DOHH2 (cell line): ENCODE results near the gene ANKDD1B.

Experiments used
- H3F3A ChIP-seq: fragments of 200-600 bp; sonication (generic), shearing (Covaris generic); 2 replicates; pipeline ENCODE4 v1.6.0; 2016; ENCODE audit warnings: antibody characterized with exemption, mild to moderate bottlenecking; ENCODE audit not compliant: control insufficient read depth, insufficient read depth
- H3K27ac ChIP-seq: fragments of 200-600 bp; sonication (generic); 2 replicates; pipeline ENCODE4 v1.5.1; 2014; ENCODE audit warnings: low read depth, mild to moderate bottlenecking, low read length, moderate library complexity
- H3K27me3 ChIP-seq: fragments of 200-600 bp; sonication (generic); 2 replicates; pipeline ENCODE4 v1.6.1; 2014; ENCODE audit warnings: mild to moderate bottlenecking, low read length, mixed read lengths; ENCODE audit not compliant: control insufficient read depth
- H3K36me3 ChIP-seq: fragments of 200-600 bp; sonication (generic); 2 replicates; pipeline ENCODE4 v1.6.1; 2014; ENCODE audit warnings: mild to moderate bottlenecking, low read length, moderate library complexity, mixed read lengths; ENCODE audit not compliant: control insufficient read depth
- H3K4me1 ChIP-seq: fragments of 200-600 bp; sonication (generic); 2 replicates; pipeline ENCODE4 v1.6.1; 2014; ENCODE audit warnings: mild to moderate bottlenecking, low read length, mixed read lengths; ENCODE audit not compliant: control insufficient read depth
- H3K4me2 ChIP-seq: fragments of 200-600 bp; sonication (generic); 2 replicates; pipeline ENCODE4 v1.6.0; 2014; ENCODE audit warnings: mild to moderate bottlenecking, low read length, moderate library complexity
- H3K4me3 ChIP-seq: fragments of 200-600 bp; sonication (generic); 2 replicates; pipeline ENCODE4 v1.5.1; 2014; ENCODE audit warnings: mild to moderate bottlenecking, low read length, mixed read lengths
- H3K79me2 ChIP-seq: fragments of 200-600 bp; sonication (generic); 2 replicates; pipeline ENCODE4 v1.6.1; 2014; ENCODE audit warnings: mild to moderate bottlenecking, low read length, mixed read lengths; ENCODE audit not compliant: control insufficient read depth
- H3K9me2 ChIP-seq: fragments of 200-600 bp; sonication (generic); replicated peaks from 2 replicates; pipeline ENCODE4 v1.6.1; 2014; ENCODE audit warnings: mild to moderate bottlenecking, low read length, mixed read lengths; ENCODE audit not compliant: control insufficient read depth
- H3K9me3 ChIP-seq: fragments of 200-600 bp; sonication (generic); 2 replicates; pipeline ENCODE4 v1.6.1; 2014; ENCODE audit warnings: antibody characterized with exemption, low read length, mixed read lengths; ENCODE audit not compliant: control insufficient read depth, insufficient read depth
- H4K20me1 ChIP-seq: fragments of 200-600 bp; sonication (generic); 2 replicates; pipeline ENCODE4 v1.6.0; 2014; ENCODE audit warnings: low read depth, mild to moderate bottlenecking, antibody characterized with exemption, low read length, moderate library complexity; ENCODE audit not compliant: control insufficient read depth, insufficient read depth
- CTCF ChIP-seq: fragments of 200-600 bp; sonication (generic); IDR thresholded peaks from one replicate; pipeline ENCODE4 v1.5.1; 2014; ENCODE audit warnings: antibody characterized with exemption, mild to moderate bottlenecking, low read depth, low read length; ENCODE audit not compliant: poor library complexity, severe bottlenecking
- EZH2phosphoT487 ChIP-seq: fragments of 200-600 bp; sonication (generic); IDR thresholded peaks from 2 replicates; pipeline ENCODE4 v1.6.1; 2017; ENCODE audit warnings: borderline replicate concordance, mild to moderate bottlenecking, antibody characterized with exemption, low read length, moderate library complexity, mixed read lengths

Gene ANKDD1B

DNA sequence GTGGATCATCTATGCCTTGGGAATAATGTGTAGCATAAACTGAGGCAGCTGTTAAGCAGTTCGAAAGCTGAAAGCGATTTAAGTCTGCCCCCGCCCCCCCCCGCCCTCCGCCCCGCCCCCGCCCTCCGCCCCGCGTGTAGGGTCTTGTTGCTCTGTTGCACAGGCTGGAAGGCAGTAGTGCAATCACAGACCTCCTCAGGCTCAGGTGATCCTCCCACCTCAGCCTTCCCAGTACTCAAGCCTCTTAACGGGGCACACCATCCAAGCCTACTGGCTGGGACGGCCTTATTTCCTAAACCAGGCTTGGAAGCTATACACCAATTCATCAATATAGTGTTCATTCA, 945 bp downstream of the ANKDD1B start:
- TF ChIP-seq EZH2phosphoT487 (no peak), CTCF (no peak)
- H3K4me1 ChIP-seq = peaks cover 9% of the 10 kb centered on the region; the same call in 1 of the 2 replicates
- H3K79me2 ChIP-seq = no peaks in the 10 kb centered on the region
- peaks cover 4% of the 10 kb centered on the region; the same call in 1 of the 2 replicates for H3K27me3 ChIP-seq
- no peaks in the 10 kb centered on the region for H3K9me2 ChIP-seq
- H3K9me3 ChIP-seq = no peaks in the 10 kb centered on the region
- H3F3A ChIP-seq = no peaks in the 10 kb centered on the region
- no peak overlapping the region for H3K4me2 ChIP-seq
- no peaks in the 10 kb centered on the region for H4K20me1 ChIP-seq
- H3K36me3 ChIP-seq = no peaks in the 10 kb centered on the region
- H3K27ac ChIP-seq = no peak overlapping the region
- no peak overlapping the region for H3K4me3 ChIP-seq

DNA sequence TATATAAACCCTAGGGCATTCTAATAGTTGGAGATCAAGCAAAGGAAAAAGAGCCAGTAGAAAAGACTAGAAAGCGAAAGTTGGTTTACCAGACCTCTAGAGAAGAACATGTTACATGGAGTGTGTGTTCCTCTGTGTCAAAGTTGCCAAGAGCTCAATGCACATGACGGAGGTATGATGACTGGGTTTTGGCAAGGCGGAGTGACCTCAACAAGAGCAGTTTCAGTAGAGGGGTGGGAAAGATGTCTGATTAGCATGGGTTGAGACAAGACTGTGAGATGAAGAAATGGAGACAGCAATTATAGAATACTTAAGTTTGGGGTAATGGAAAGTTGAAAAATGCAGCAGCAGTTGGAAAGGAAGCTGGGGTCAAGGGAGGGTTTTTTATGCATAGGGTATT, 1.6 kb downstream of the ANKDD1B start:
- H3K4me3 ChIP-seq = no peak overlapping the region
- H3F3A ChIP-seq = no peaks in the 10 kb centered on the region
- H3K9me2 ChIP-seq = no peaks in the 10 kb centered on the region

DNA sequence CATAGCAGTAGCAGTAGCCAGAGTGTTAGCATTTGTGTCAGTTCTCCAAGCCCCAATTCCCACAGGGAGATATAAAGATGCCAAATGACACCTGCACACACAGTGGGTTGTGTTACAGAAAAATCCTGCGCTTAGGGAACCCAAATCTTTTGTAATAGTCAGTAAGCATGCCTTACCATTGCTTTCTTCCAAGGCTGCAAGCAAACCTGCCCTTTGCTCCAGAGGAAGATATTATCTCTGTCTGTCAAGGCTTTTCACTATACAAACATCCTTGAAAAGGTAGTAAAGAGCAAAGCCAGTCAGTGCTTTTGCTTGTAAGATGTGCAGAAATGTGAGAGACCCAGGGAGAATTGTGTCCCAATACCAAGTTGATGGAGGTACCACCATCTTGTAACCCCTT, 2.9 kb downstream of the ANKDD1B start:
- Histone ChIP-seq H3K79me2 (no peaks in the 10 kb centered on the region), H3K4me2 (no peak overlapping the region), H3K4me3 (no peak overlapping the region), H4K20me1 (no peaks in the 10 kb centered on the region), H3F3A (no peaks in the 10 kb centered on the region), H3K27ac (no peak overlapping the region), H3K36me3 (no peaks in the 10 kb centered on the region), H3K9me3 (no peaks in the 10 kb centered on the region), H3K4me1 (peaks cover 4% of the 10 kb centered on the region; the same call in 1 of the 2 replicates), H3K27me3 (peaks cover 4% of the 10 kb centered on the region; the same call in 1 of the 2 replicates), H3K9me2 (no peaks in the 10 kb centered on the region)
- TF ChIP-seq EZH2phosphoT487 (no peak), CTCF (no peak)

More for the DNA sequence above, 1.6 kb downstream of the ANKDD1B start:
- no peak overlapping the region for H3K27ac ChIP-seq
- H3K36me3 ChIP-seq = no peaks in the 10 kb centered on the region
- no peak overlapping the region for H3K4me2 ChIP-seq
- no peaks in the 10 kb centered on the region for H3K9me3 ChIP-seq
- H3K4me1 ChIP-seq = peaks cover 4% of the 10 kb centered on the region; the same call in 1 of the 2 replicates
- H3K79me2 ChIP-seq = no peaks in the 10 kb centered on the region
- H3K27me3 ChIP-seq = peaks cover 4% of the 10 kb centered on the region; the same call in 1 of the 2 replicates
- no peaks in the 10 kb centered on the region for H4K20me1 ChIP-seq
- no peak for TF ChIP-seq EZH2phosphoT487
- TF ChIP-seq CTCF = no peak

- H3K27me3 ChIP-seq = peaks cover 2% of the 10 kb centered on the region; the same call in 1 of the 2 replicates
- no peak overlapping the region for H3K4me3 ChIP-seq
- no peak overlapping the region for H3K27ac ChIP-seq
- no peaks in the 10 kb centered on the region for H3F3A ChIP-seq
- TF ChIP-seq CTCF (no peak), EZH2phosphoT487 (no peak)
- H3K4me2 ChIP-seq = no peak overlapping the region
- no peaks in the 10 kb centered on the region for H3K9me2 ChIP-seq
- no peaks in the 10 kb centered on the region for H3K9me3 ChIP-seq
- H3K79me2 ChIP-seq = no peaks in the 10 kb centered on the region
- H3K4me1 ChIP-seq = peaks cover 1% of the 10 kb centered on the region; the same call in 1 of the 2 replicates
- H4K20me1 ChIP-seq = no peaks in the 10 kb centered on the region
- no peaks in the 10 kb centered on the region for H3K36me3 ChIP-seq
Measured at GRCh38 chr5:75616371-75616881, 5.2 kb downstream of the ANKDD1B start.
